KBM-7 (cell line): Measurements from ENCODE around the gene SETD1B.

Source experiments
- DNase-seq: peaks from one replicate; pipeline ENCODE4 v3.0.0-alpha.2; 2015
- in situ Hi-C: fragments of 300-500 bp; cut with MboI; formaldehyde crosslinking; loops from 2 replicates; pipeline ENCODE4 v1.14.3; 2020; ENCODE audit warnings: low sequenced_read_pairs, low pct_unique_long_range_greater_than_20kb, mixed read lengths

The SETD1B gene

GRCh38 chr12:121793440-121793837 is 10.4 kb upstream of the SETD1B start, which contains the start of gene RHOF:
TSS of gene RHOF (minus strand) at chr12:121793688. CDS start at chr12:121793633, 55 bp downstream.
- in situ Hi-C loops = no loop called here
- no peak for DNase-seq

- in situ Hi-C loops = no loop called here
- DNase-seq = peak; percentile 99
These were observed 9.8 kb upstream of the SETD1B start for GRCh38 chr12:121793838-121794533.

- in situ Hi-C loops = no loop called here
- DNase-seq = no peak
These were observed 9.2 kb upstream of the SETD1B start for GRCh38 chr12:121794534-121795033.

- in situ Hi-C loops = no loop called here
- DNase-seq = peak; percentile 91
These were observed 8.5 kb upstream of the SETD1B start for GRCh38 chr12:121795034-121795968.

GRCh38 chr12:121796855-121797751 is 6.7 kb upstream of the SETD1B start:
- in situ Hi-C loops = no loop called here
- DNase-seq = no peak

- DNase-seq = no peak
These were observed 5.6 kb upstream of the SETD1B start for GRCh38 chr12:121797937-121798786.

GRCh38 chr12:121798787-121799155 is 5.0 kb upstream of the SETD1B start:
- in situ Hi-C loops = no loop called here
- no peak for DNase-seq

More at GRCh38 chr12:121797937-121798786, 5.6 kb upstream of the SETD1B start:
- in situ Hi-C loops = no loop called here

GRCh38 chr12:121799156-121799841 is 4.5 kb upstream of the SETD1B start:
- DNase-seq = peak; percentile 69
- in situ Hi-C loops = no loop called here

- DNase-seq = peak; percentile 75
- in situ Hi-C loops = no loop called here
These were observed 3.7 kb upstream of the SETD1B start for GRCh38 chr12:121799842-121800693.

GRCh38 chr12:121800694-121801594 is 2.9 kb upstream of the SETD1B start:
- peak; percentile 61 for DNase-seq
- in situ Hi-C loops = no loop called here

GRCh38 chr12:121801595-121802484 is 2.0 kb upstream of the SETD1B start:
- in situ Hi-C loops = no loop called here
- DNase-seq = peak; percentile 62

- DNase-seq = no peak
- in situ Hi-C loops = no loop called here
These were observed 1.3 kb upstream of the SETD1B start for GRCh38 chr12:121802485-121802842.

- peak; percentile 98 for DNase-seq
- in situ Hi-C loops = no loop called here
These were observed 738 bp upstream of the SETD1B start for GRCh38 chr12:121802843-121803698.

- in situ Hi-C loops = no loop called here
- peak; percentile 55 for DNase-seq
These were observed 755 bp downstream of the SETD1B start for GRCh38 chr12:121804417-121805111.
